ENCODE data around the gene GNPDA1. TPM values are rescaled to one million over a fixed set of nuclear protein-coding genes. Genes with fewer than 3 reads are reported as not detected.
A peak's percentile ranks its signal among the peaks of the same experiment; 100 is the strongest.

Gene GNPDA1
- total and polyA plus RNA-seq, 10 of the 15 experiments (the other 5 are each of a cell fraction or from before 2014, with no cell fraction given): 1.0 to 11.9 (median 3.9) TPM

- TF ChIP-seq SMC3 (IDR thresholded peaks at IDR 0.05; ENCODE audit: borderline replicate concordance, low read length) (peak; percentile 16; the same call in 1 of the 2 replicates), USF2 (IDR thresholded peaks at IDR 0.05; ENCODE audit: borderline replicate concordance, low read depth, low read length) (no peak; the same call in 1 of the 2 replicates), ZNF217 (IDR thresholded peaks at IDR 0.05) (0 out of 2 replicates have a peak, but pooled peaks have one; percentile 13), DPF2 (IDR thresholded peaks at IDR 0.05) (peak; percentile 57; the same call in 1 of the 2 replicates), GABPA (IDR thresholded peaks at IDR 0.05; ENCODE audit: low read depth) (peak; percentile 84), CBX5 (IDR thresholded peaks at IDR 0.05; ENCODE audit: low read depth) (no peak), ZBTB40 (IDR thresholded peaks at IDR 0.05; ENCODE audit: borderline replicate concordance) (peak; percentile 83), SIN3A (IDR thresholded peaks at IDR 0.05; ENCODE audit: low read depth, low read length) (peak; percentile 69), CUX1 (IDR thresholded peaks at IDR 0.05; ENCODE audit: insufficient replicate concordance, low read depth, low read length) (no peak), JUND (IDR thresholded peaks at IDR 0.05; ENCODE audit: low read depth, low read length) (0 out of 2 replicates have a peak, but pooled peaks have one; percentile 8), CTCF (IDR thresholded peaks at IDR 0.05 in 2 of 3, conservative IDR thresholded peaks at IDR 0.05 in 1 of 3; ENCODE audit: control insufficient read depth in 2 of 3, extremely low read depth in 1 of 3, insufficient read depth in 1 of 3, low read depth in 3 of 3, low read length in 3 of 3) (peak; percentile 84 to 98 (median 95)), PML (IDR thresholded peaks at IDR 0.05; ENCODE audit: low read length) (peak; percentile 73), CHD4 (IDR thresholded peaks at IDR 0.05) (no peak), RUNX3 (IDR thresholded peaks at IDR 0.05; ENCODE audit: low read length) (peak; percentile 59), KLF5 (IDR thresholded peaks at IDR 0.05; ENCODE audit: partially characterized antibody) (peak; percentile 64)
These were observed 43.8 kb downstream of the GNPDA1 start, which contains the start of gene RNF14 (continued) for GRCh38 chr5:141968914-141969608.

Measured in GM12878 (cell line).